Measurements from ENCODE around the gene DDX49.

Gene DDX49

DNA sequence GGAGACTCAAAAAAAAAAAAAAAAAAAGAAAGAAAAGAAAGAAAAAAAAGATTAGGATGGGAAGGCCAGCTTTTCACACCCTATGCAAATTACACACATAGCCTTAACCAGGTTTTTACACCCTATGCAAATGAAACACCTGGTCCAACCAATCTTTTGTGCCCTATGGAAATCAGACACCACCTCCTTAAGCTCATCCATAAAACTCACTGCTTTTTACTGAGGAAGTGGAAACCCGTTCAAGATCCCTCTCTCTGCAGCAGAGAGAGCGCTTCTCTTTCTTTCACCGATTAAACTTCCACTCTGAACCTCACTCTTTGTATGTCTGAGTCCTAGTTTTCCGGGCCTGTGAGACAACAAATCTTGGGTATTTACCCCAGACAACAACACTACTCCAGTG lies 46.8 kb downstream of the DDX49 start:
- TF ChIP-seq, protein P1, sequence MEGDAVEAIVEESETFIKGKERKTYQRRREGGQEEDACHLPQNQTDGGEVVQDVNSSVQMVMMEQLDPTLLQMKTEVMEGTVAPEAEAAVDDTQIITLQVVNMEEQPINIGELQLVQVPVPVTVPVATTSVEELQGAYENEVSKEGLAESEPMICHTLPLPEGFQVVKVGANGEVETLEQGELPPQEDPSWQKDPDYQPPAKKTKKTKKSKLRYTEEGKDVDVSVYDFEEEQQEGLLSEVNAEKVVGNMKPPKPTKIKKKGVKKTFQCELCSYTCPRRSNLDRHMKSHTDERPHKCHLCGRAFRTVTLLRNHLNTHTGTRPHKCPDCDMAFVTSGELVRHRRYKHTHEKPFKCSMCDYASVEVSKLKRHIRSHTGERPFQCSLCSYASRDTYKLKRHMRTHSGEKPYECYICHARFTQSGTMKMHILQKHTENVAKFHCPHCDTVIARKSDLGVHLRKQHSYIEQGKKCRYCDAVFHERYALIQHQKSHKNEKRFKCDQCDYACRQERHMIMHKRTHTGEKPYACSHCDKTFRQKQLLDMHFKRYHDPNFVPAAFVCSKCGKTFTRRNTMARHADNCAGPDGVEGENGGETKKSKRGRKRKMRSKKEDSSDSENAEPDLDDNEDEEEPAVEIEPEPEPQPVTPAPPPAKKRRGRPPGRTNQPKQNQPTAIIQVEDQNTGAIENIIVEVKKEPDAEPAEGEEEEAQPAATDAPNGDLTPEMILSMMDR (IDR thresholded peaks at IDR 0.05; ENCODE audit: control extremely low read depth, extremely low read depth, low read depth, missing control alignments) = no peak
- ChIA-PET CTCF (no interaction called here), POLR2A (interaction anchor here (0.7 kb wide), 1 partner anchor 10 kb away, joined by 5 read pairs; no protein-coding TSS in a partner anchor)
- no peak for DNase-seq (ENCODE audit: extremely low spot score)

DNA sequence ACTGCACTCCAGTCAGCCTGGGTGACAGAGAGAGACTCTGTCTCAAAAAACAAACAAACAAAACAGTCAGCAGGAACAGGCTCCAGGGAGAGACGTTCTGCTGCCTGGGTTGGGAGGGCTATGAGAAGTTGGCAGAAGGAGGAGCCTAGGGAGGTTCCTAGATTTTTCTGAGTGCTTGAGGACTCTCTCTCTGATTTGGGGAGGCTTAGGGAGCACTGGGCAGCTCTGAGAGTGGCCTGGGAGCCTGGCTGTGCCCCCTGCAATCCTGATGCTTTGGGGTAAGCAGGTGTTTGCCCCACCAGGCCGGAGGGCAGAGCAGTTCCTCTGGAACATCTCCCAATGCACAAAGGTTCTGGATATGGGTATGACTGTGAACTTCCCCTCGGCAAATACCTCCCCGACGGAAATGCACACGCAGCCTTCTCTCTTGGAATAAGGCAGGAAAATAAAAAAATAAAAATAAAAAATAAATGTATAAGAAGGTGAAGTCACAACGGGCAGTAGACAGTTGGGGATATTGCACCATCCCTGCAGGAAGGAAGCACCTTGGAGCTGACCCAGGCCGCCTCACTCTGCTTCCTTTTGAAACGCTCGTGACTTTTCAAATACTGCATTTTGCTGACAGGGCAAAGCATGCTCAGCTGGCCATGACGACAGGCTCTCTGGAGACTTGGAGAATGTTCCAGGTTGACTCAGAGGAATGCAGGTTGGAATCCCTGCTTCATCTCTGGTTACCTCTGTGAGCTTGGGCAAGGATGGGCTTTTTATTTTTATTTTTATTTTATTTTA lies 48.0 kb downstream of the DDX49 start:
- ChIA-PET POLR2A (no interaction called here), CTCF (no interaction called here)
- no peak for DNase-seq (ENCODE audit: extremely low spot score)
- TF ChIP-seq, protein P1 (IDR thresholded peaks at IDR 0.05; ENCODE audit: control extremely low read depth, extremely low read depth, low read depth, missing control alignments) = no peak

DNA sequence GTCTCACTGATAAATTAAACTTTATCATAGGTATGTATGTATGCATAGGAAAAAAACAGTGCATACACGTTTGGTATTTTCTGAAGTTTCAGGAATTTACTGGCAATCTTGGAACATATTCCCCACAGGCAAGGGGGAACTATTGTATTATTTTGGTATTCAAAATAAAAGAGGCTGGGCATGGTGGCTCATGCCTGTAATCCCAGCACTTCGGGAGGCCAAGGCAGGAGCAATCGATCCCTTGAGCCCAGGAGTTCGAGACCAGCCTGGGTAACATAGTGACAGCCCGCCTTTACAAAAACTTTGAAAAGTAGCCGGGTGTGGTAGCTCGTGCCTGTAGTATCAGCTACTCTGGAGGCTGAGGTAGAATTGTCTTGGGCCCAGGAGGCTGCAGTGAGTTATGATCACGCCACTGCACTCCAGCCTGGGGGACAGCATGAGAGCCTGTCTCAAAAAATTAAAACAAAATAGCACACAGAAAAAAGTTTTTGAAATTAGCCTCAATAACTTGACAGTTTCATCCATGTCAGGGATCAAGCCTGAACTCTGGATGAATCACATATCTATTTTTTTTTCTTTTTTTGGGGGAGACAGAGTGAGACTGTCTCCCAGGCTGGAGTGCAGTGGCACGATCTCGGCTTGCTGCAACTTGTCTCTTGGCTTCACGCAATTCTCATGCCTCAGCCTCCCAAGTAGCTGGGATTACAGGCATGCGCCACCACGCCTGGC lies 50.6 kb downstream of the DDX49 start:
- no peak for DNase-seq (ENCODE audit: extremely low spot score)
- POLR2A ChIA-PET = no interaction called here
- CTCF ChIA-PET = no interaction called here
- TF ChIP-seq, protein P1 (IDR thresholded peaks at IDR 0.05; ENCODE audit: control extremely low read depth, extremely low read depth, low read depth, missing control alignments) = no peak

DNA sequence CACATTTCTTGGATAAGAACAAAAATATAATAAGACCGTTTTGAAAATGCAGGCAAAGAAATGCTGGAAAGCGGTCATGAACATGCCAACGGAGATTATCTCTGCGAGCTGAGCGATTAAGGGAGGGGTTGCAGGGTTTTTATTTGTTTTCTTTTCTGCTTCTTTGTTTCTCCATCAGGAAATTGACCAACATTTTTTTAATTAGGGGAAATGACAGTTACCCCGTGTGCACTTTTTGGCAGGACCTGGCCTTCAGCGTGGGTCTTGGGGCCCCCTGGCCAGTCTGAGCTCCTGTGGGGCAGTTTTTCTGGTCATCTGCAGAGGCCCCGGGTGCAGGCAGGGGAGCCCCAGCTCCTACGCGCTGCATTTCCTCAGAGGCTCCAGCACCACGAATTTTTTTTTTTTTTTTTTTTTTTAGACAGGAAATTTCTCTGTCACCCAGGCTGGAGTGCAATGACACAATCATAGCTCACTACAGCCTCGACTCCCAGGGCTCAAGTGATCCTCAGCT lies 52.8 kb downstream of the DDX49 start:
- DNase-seq (ENCODE audit: extremely low spot score) = no peak
- TF ChIP-seq, protein P1 (IDR thresholded peaks at IDR 0.05; ENCODE audit: control extremely low read depth, extremely low read depth, low read depth, missing control alignments) = no peak
- CTCF ChIA-PET = no interaction called here
- POLR2A ChIA-PET = interaction anchor here (0.6 to 0.7 kb wide), 2 partner anchors 32 to 53 kb away, joined by 4 to 5 read pairs; partner anchors contain the start of genes COPE and DDX49

DNA sequence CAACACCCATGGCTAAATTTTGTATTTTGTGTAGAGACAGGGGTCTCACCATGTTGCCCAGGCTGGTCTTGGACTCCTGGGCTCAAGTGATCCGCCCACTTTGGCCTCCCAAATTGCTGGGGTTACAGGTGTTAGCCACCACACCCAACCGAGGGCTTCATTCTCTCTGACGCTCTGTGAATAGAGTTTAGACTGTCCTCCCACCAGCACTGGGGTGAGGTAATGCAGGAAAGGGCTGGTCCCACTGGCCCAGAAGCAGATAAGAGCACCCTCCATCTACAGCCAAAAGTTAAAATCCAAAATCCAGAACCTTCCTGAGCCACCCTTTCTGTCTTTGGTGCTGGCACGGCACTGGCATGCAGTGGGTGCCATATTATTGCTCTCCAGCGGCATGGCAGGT lies 53.3 kb downstream of the DDX49 start:
- TF ChIP-seq, protein P1 (IDR thresholded peaks at IDR 0.05; ENCODE audit: control extremely low read depth, extremely low read depth, low read depth, missing control alignments) = no peak
- POLR2A ChIA-PET = interaction anchor here (0.7 kb wide), 1 partner anchor 54 kb away, joined by 5 read pairs; the partner anchor contains the start of genes COPE and DDX49
- no peak for DNase-seq (ENCODE audit: extremely low spot score)
- CTCF ChIA-PET = no interaction called here

DNA sequence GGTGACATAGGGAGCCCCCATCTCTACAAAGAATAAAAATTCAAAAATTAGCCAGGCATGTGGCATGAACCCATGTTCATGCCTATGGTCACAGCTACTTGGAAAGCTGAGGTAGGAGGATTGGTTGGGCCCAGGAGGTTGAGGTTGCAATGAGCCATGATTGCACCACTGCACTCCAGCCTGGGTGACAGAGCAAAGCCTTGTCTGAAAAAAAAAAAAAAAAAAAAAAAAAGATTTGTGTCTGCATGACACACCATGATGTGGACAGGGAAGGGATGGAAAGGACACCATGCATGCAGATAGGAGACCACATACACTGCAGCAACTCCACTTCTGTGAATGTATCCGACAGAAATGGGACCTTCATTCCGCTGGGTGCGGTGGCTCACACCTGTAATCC lies 55.5 kb downstream of the DDX49 start:
- TF ChIP-seq, protein P1 (IDR thresholded peaks at IDR 0.05; ENCODE audit: control extremely low read depth, extremely low read depth, low read depth, missing control alignments) = no peak
- ChIA-PET POLR2A (interaction anchor here (0.7 kb wide), 1 partner anchor 1502 kb away, joined by 7 read pairs; no protein-coding TSS in a partner anchor), CTCF (no interaction called here)
- no peak for DNase-seq (ENCODE audit: extremely low spot score)
